Thymus (tissue), 14 donors: ENCODE results near the gene AGT. TPM values are rescaled to one million over a fixed set of nuclear protein-coding genes. Genes with fewer than 3 reads are reported as not detected.

Experiments
- DNase-seq, 9 donors: peaks; one replicate each; pipeline ENCODE4 v3.0.0-alpha.2; 2013; ENCODE audit warnings: low spot score in 9 of 9, low read depth in 6 of 9, missing footprints in 1 of 9
- H3K27ac ChIP-seq, 2 donors: one replicate each; pipeline ENCODE4 v1.5.1; 2013; ENCODE audit warnings: control low read depth in 1 of 2, low read depth in 1 of 2, low read length in 1 of 2, mild to moderate bottlenecking in 1 of 2, moderate library complexity in 1 of 2
- H3K27me3 ChIP-seq, 2 donors: one replicate each; pipeline ENCODE4 v1.5.1; 2013; ENCODE audit warnings: low read length in 1 of 2; ENCODE audit not compliant: control insufficient read depth in 2 of 2, insufficient read depth in 1 of 2
- H3K36me3 ChIP-seq, 2 donors: one replicate each; pipeline ENCODE4 v1.5.1; 2013; ENCODE audit warnings: low read length in 1 of 2, mild to moderate bottlenecking in 1 of 2, moderate library complexity in 1 of 2; ENCODE audit not compliant: control insufficient read depth in 2 of 2, insufficient read depth in 2 of 2
- H3K4me1 ChIP-seq, 2 donors: one replicate each; pipeline ENCODE4 v1.5.1; 2013; ENCODE audit warnings: low read length in 2 of 2; ENCODE audit not compliant: control insufficient read depth in 2 of 2, insufficient read depth in 2 of 2
- H3K4me3 ChIP-seq, 2 donors: one replicate each; pipeline ENCODE4 v1.5.1; 2013; ENCODE audit warnings: low read length in 2 of 2, control low read depth in 1 of 2, mild to moderate bottlenecking in 1 of 2
- H3K9me3 ChIP-seq, 2 donors: one replicate each; pipeline ENCODE4 v1.5.1; 2013; ENCODE audit warnings: low read length in 1 of 2, mild to moderate bottlenecking in 1 of 2; ENCODE audit not compliant: control insufficient read depth in 2 of 2, insufficient read depth in 1 of 2
- WGBS: extraction: QIAGEN DNeasy Blood & Tissue Kit; methylation state at CpG from one replicate; pipeline ENCODE4 v1.1.7; 2013; 5-methylcytosine and 5-hydroxymethylcytosine counted together
- long read RNA-seq, 10 donors: transcript quantifications; one replicate each; lab custom pipeline, GENCODE V29; 2026
- polyA plus RNA-seq: library from polyadenylated mRNA; stranded (reverse); fragments of 200-250 nt; gene quantifications from one replicate; pipeline ENCODE4 v1.2.3, GENCODE V29; 2013
- total RNA-seq: library from RNA; stranded (reverse); fragments of 120-200 nt; gene quantifications from one replicate; pipeline ENCODE4 v1.2.4, GENCODE V29; 2013
- donor health status: healthy.

AGT gene
- total RNA-seq (2.3 TPM), polyA plus RNA-seq (22.3 TPM)
- long read RNA-seq, donor 1 = 0 reads
- long read RNA-seq, donor 2, transcript AGT-201 (5 exons, 2,291 nt) = major isoform, 11 of 11 reads
- long read RNA-seq, donor 2, partial matches to known transcripts = 0 of 11 reads
- long read RNA-seq, donor 2, other reads (novel, unspliced or antisense) = 0 of 11 reads
- long read RNA-seq, donor 3, partial matches to known transcripts = 0 of 1 reads
- long read RNA-seq, donor 3, other reads (novel, unspliced or antisense) = 0 of 1 reads
- long read RNA-seq, donor 4, partial matches to known transcripts = 0 of 1 reads
- long read RNA-seq, donor 4, other reads (novel, unspliced or antisense) = 0 of 1 reads
- long read RNA-seq, donor 5, transcript AGT-201 (5 exons, 2,291 nt) = major isoform, 9 of 15 reads
- long read RNA-seq, donor 5, partial matches to known transcripts = 6 of 15 reads
- long read RNA-seq, donor 5, other reads (novel, unspliced or antisense) = 0 of 15 reads
- long read RNA-seq, donor 6, partial matches to known transcripts = 0 of 2 reads
- long read RNA-seq, donor 6, other reads (novel, unspliced or antisense) = 0 of 2 reads
- long read RNA-seq, donor 7, partial matches to known transcripts = 0 of 3 reads
- long read RNA-seq, donor 7, other reads (novel, unspliced or antisense) = 0 of 3 reads
- long read RNA-seq, donor 8, partial matches to known transcripts = 0 of 2 reads
- long read RNA-seq, donor 8, other reads (novel, unspliced or antisense) = 0 of 2 reads
- long read RNA-seq, donor 9 = 0 reads
- long read RNA-seq, donor 10 = 0 reads

GRCh38 chr1:230713915-230714764, at the start of gene AGT:
AGT (minus strand) TSS chr1:230714122; CDS start chr1:230710823, 3,299 bp downstream.
- Histone ChIP-seq H3K27me3 (no peaks in the 10 kb centered on the region), H3K27ac (no peak within 1 kb of the TSS), H3K9me3 (no peaks in the 10 kb centered on the region), H3K36me3 (no peaks in the 10 kb centered on the region), H3K4me1 (peaks cover 0 to 2% of the 10 kb centered on the region in 2 donors), H3K4me3 (no peak within 1 kb of the TSS)
- no peak for DNase-seq
- 57% methylated on average over 24 of the region's 24 CpGs for WGBS

GRCh38 chr1:230761443-230762167, 47.7 kb upstream of the AGT start:
- WGBS = 90% methylated on average over 8 of the region's 8 CpGs

GRCh38 chr1:230760360-230760827, 46.5 kb upstream of the AGT start:
- H3K27ac ChIP-seq = no peak overlapping the region
- H3K4me3 ChIP-seq = no peak overlapping the region
- H3K36me3 ChIP-seq = no peaks in the 10 kb centered on the region
- 83% methylated on average over 7 of the region's 7 CpGs for WGBS
- peaks cover 0 to 6% of the 10 kb centered on the region in 2 donors for H3K27me3 ChIP-seq
- peaks cover 0 to 3% of the 10 kb centered on the region in 2 donors for H3K9me3 ChIP-seq
- H3K4me1 ChIP-seq = no peaks in the 10 kb centered on the region
- DNase-seq = no peak

More at GRCh38 chr1:230761443-230762167, 47.7 kb upstream of the AGT start:
- Histone ChIP-seq H3K4me3 (no peak overlapping the region), H3K4me1 (no peaks in the 10 kb centered on the region), H3K36me3 (no peaks in the 10 kb centered on the region), H3K27ac (no peak overlapping the region), H3K27me3 (peaks cover 0 to 6% of the 10 kb centered on the region in 2 donors), H3K9me3 (peaks cover 0 to 3% of the 10 kb centered on the region in 2 donors)
- no peak for DNase-seq

- Histone ChIP-seq H3K27ac (no peak overlapping the region), H3K4me1 (no peaks in the 10 kb centered on the region), H3K27me3 (peaks cover 0 to 6% of the 10 kb centered on the region in 2 donors), H3K9me3 (peaks cover 0 to 3% of the 10 kb centered on the region in 2 donors), H3K4me3 (no peak overlapping the region), H3K36me3 (no peaks in the 10 kb centered on the region)
- no peak for DNase-seq
- WGBS = 95% methylated on average over 7 of the region's 7 CpGs
These were observed 45.6 kb upstream of the AGT start for GRCh38 chr1:230759369-230760065.

GRCh38 chr1:230758709-230759368, 44.9 kb upstream of the AGT start:
- peaks cover 0 to 3% of the 10 kb centered on the region in 2 donors for H3K9me3 ChIP-seq
- no peaks in the 10 kb centered on the region for H3K36me3 ChIP-seq
- peaks cover 0 to 6% of the 10 kb centered on the region in 2 donors for H3K27me3 ChIP-seq
- no peaks in the 10 kb centered on the region for H3K4me1 ChIP-seq
- no peak for DNase-seq
- WGBS = 83% methylated on average over 8 of the region's 8 CpGs
- no peak overlapping the region for H3K27ac ChIP-seq
- no peak overlapping the region for H3K4me3 ChIP-seq

- Histone ChIP-seq H3K4me3 (no peak overlapping the region), H3K4me1 (peaks cover 0 to 5% of the 10 kb centered on the region in 2 donors), H3K36me3 (no peaks in the 10 kb centered on the region), H3K9me3 (no peaks in the 10 kb centered on the region), H3K27ac (no peak overlapping the region), H3K27me3 (peaks cover 0 to 6% of the 10 kb centered on the region in 2 donors)
- WGBS = 87% methylated on average over 16 of the region's 16 CpGs
- DNase-seq = no peak
These were observed 44.2 kb upstream of the AGT start for GRCh38 chr1:230757856-230758708.

GRCh38 chr1:230754796-230755195, 40.9 kb upstream of the AGT start:
- H3K4me3 ChIP-seq = no peak overlapping the region
- no peak overlapping the region for H3K27ac ChIP-seq
- peaks cover 0 to 2% of the 10 kb centered on the region in 2 donors for H3K27me3 ChIP-seq
- over 99% methylated on average over 3 of the region's 3 CpGs for WGBS
- peaks cover 0 to 7% of the 10 kb centered on the region in 2 donors for H3K4me1 ChIP-seq
- no peaks in the 10 kb centered on the region for H3K9me3 ChIP-seq
- no peak for DNase-seq
- H3K36me3 ChIP-seq = no peaks in the 10 kb centered on the region
